Occipital lobe (tissue), 2 donors: Measurements from ENCODE around the gene FAM50B. TPM values are rescaled to one million over a fixed set of nuclear protein-coding genes. Genes with fewer than 3 reads are reported as not detected.

ENCODE experiments used
- DNase-seq: peaks from one replicate; lab custom pipeline; 2025; lab: John Stamatoyannopoulos, UW
- total RNA-seq: library from RNA; depleted of rRNA; stranded (reverse); fragments of >200 nt; gene quantifications from one replicate; pipeline ENCODE4 v1.2.3, GENCODE V29; 2014

Gene FAM50B
- total RNA-seq, 1 donor from 2014 or later = 20.6 TPM

- no peak for DNase-seq
These were observed 22.3 kb downstream of the FAM50B start for GRCh38 chr6:3871515-3871914.

GRCh38 chr6:3871939-3872338 is 22.8 kb downstream of the FAM50B start:
- no peak for DNase-seq

GRCh38 chr6:3872370-3872854 is 23.2 kb downstream of the FAM50B start:
- DNase-seq = no peak

- no peak for DNase-seq
These were observed 23.9 kb downstream of the FAM50B start for GRCh38 chr6:3873051-3873450.

GRCh38 chr6:3874069-3874468 is 24.9 kb downstream of the FAM50B start:
- no peak for DNase-seq

GRCh38 chr6:3875486-3875885 is 26.3 kb downstream of the FAM50B start:
- DNase-seq = no peak

- DNase-seq = no peak
These were observed 26.9 kb downstream of the FAM50B start for GRCh38 chr6:3876101-3876500.

GRCh38 chr6:3876866-3877265 is 27.7 kb downstream of the FAM50B start:
- DNase-seq = no peak

- no peak for DNase-seq
These were observed 29.0 kb downstream of the FAM50B start for GRCh38 chr6:3878048-3878666.

- DNase-seq = no peak
These were observed 30.2 kb downstream of the FAM50B start for GRCh38 chr6:3879194-3879952.

- no peak for DNase-seq
These were observed 32.7 kb downstream of the FAM50B start for GRCh38 chr6:3881711-3882421.

GRCh38 chr6:3882431-3882830 is 33.3 kb downstream of the FAM50B start:
- DNase-seq = no peak

GRCh38 chr6:3882866-3883265 is 33.7 kb downstream of the FAM50B start:
- no peak for DNase-seq

GRCh38 chr6:3884007-3884745 is 35.0 kb downstream of the FAM50B start:
- no peak for DNase-seq

- DNase-seq = no peak
These were observed 36.3 kb downstream of the FAM50B start for GRCh38 chr6:3885262-3886036.

GRCh38 chr6:3887150-3887700 is 38.1 kb downstream of the FAM50B start:
- no peak for DNase-seq

- DNase-seq = no peak
These were observed 39.2 kb downstream of the FAM50B start for GRCh38 chr6:3888153-3888957.

GRCh38 chr6:3890047-3890446 is 40.9 kb downstream of the FAM50B start:
- no peak for DNase-seq

- DNase-seq = no peak
These were observed 42.7 kb downstream of the FAM50B start for GRCh38 chr6:3891883-3892282.

GRCh38 chr6:3892603-3893002 is 43.4 kb downstream of the FAM50B start:
- DNase-seq = no peak
